HepG2 (cell line): ENCODE results near the gene PTCD1. TPM values are rescaled to one million over a fixed set of nuclear protein-coding genes. Genes with fewer than 3 reads are reported as not detected.
A peak's percentile ranks its signal among the peaks of the same experiment; 100 is the strongest.

ENCODE experiments used
- CENPT ChIP-seq: sonication (generic); formaldehyde crosslinking; IDR thresholded peaks from 2 replicates; pipeline ENCODE4 v1.8.0; 2022; ENCODE audit warnings: low read depth, mild to moderate bottlenecking, moderate library complexity, missing genetic modification reagents
- HOXA5 ChIP-seq: sonication (generic); formaldehyde crosslinking; IDR thresholded peaks from 2 replicates; pipeline ENCODE4 v1.4.0; 2020; ENCODE audit warnings: missing genetic modification reagents
- IKZF4 ChIP-seq: sonication (generic); formaldehyde crosslinking; IDR thresholded peaks from 2 replicates; pipeline ENCODE4 v1.5.1; 2020; ENCODE audit warnings: borderline replicate concordance, mild to moderate bottlenecking, low read depth, missing genetic modification reagents; ENCODE audit errors: not compliant biosample characterization
- ISL2 ChIP-seq: sonication (generic); formaldehyde crosslinking; IDR thresholded peaks from 2 replicates; pipeline ENCODE4 v1.5.0; 2020; ENCODE audit warnings: missing genetic modification reagents
- MXI1 ChIP-seq: IDR thresholded peaks from 3 replicates; pipeline ENCODE4 v1.6.1; 2012; ENCODE audit warnings: low read depth, low read length, inconsistent platforms, borderline replicate concordance
- MYC ChIP-seq: sonication (generic); formaldehyde crosslinking; IDR thresholded peaks from 2 replicates; pipeline ENCODE4 v1.9.0; 2021; ENCODE audit warnings: missing genetic modification reagents, borderline replicate concordance
- POLR2AphosphoS5 ChIP-seq: IDR thresholded peaks from 2 replicates; pipeline ENCODE4 v1.6.1; 2012; ENCODE audit warnings: low read depth, low read length
- RBFOX2 ChIP-seq: fragments of 200-400 bp; formaldehyde crosslinking; IDR thresholded peaks from 2 replicates; pipeline ENCODE4 v1.6.1; 2017; ENCODE audit warnings: low read depth, mild to moderate bottlenecking, low read length
- RNF2 ChIP-seq: fragments of 450-650 bp; conservative IDR thresholded peaks from 2 replicates; pipeline ENCODE4 v1.6.1; 2016; ENCODE audit warnings: low read depth
- ZNF30 ChIP-seq: sonication (generic); formaldehyde crosslinking; IDR thresholded peaks from 2 replicates; pipeline ENCODE4 v1.5.0; 2020; ENCODE audit warnings: mild to moderate bottlenecking, missing genetic modification reagents
- ZNF510 ChIP-seq: sonication (generic); formaldehyde crosslinking; IDR thresholded peaks from 2 replicates; pipeline ENCODE4 v1.4.0; 2020; ENCODE audit warnings: low read depth, mild to moderate bottlenecking, missing genetic modification reagents
- ZNF7 ChIP-seq: IDR thresholded peaks from 2 replicates; pipeline ENCODE4 v1.6.1; 2016; ENCODE audit warnings: missing biosample characterization, missing genetic modification reagents
- ZSCAN30 ChIP-seq: sonication (generic); formaldehyde crosslinking; IDR thresholded peaks from 2 replicates; pipeline ENCODE4 v1.5.0; 2020; ENCODE audit warnings: mild to moderate bottlenecking, missing genetic modification reagents
- polyA plus RNA-seq, 8 experiments: library from polyadenylated mRNA; depleted of rRNA in 3 of 8; stranded (reverse) in 7 of 8; unstranded in 1 of 8; fragments of >200 nt; fragmentation: Illumina TruSeq in 4 of 8; extraction: Trizol in 4 of 8; gene quantifications; 2 replicates each; pipeline versions ENCODE4 v1.2.1 to v1.2.3, GENCODE V29; 2011 to 2016; ENCODE audit warnings: low read depth in 4 of 8, missing spikeins in 1 of 8, mixed read lengths in 1 of 8; ENCODE audit not compliant: insufficient read depth in 1 of 8
- total RNA-seq, 5 experiments: library from RNA; depleted of rRNA; stranded (reverse); fragments of >200 nt; fragmentation: Illumina TruSeq; extraction: Trizol; gene quantifications; 2 replicates each; pipeline ENCODE4 v1.2.3, GENCODE V29; 2016; ENCODE audit warnings: low read depth in 1 of 5
- TF ChIP-seq, protein P1 (sequence below), 2 experiments: sonication (generic) in 1 of 2; formaldehyde crosslinking in 1 of 2; IDR thresholded peaks; 2 replicates each; pipeline versions ENCODE4 v1.4.0 to v1.6.1; 2018 to 2020; ENCODE audit warnings: missing genetic modification reagents in 2 of 2, borderline replicate concordance in 1 of 2, low read depth in 1 of 2, mild to moderate bottlenecking in 1 of 2, missing biosample characterization in 1 of 2
- TF ChIP-seq, protein P2 (sequence below): sonication (generic); formaldehyde crosslinking; IDR thresholded peaks from 2 replicates; pipeline ENCODE4 v1.4.0; 2020; ENCODE audit warnings: missing genetic modification reagents, borderline replicate concordance
- TF ChIP-seq, protein P3 (sequence below): sonication (generic); formaldehyde crosslinking; IDR thresholded peaks from 2 replicates; pipeline ENCODE4 v1.4.0; 2020; ENCODE audit warnings: missing genetic modification reagents
- TF ChIP-seq, protein P4 (sequence below): sonication (generic); formaldehyde crosslinking; IDR thresholded peaks from 2 replicates; pipeline ENCODE4 v1.4.0; 2020; ENCODE audit warnings: low read depth, mild to moderate bottlenecking, missing genetic modification reagents

The PTCD1 gene
- total and polyA plus RNA-seq, 2 of the 13 experiments (the other 11 are each of a cell fraction or from before 2014, with no cell fraction given): 3.0 to 8.4 TPM

DNA sequence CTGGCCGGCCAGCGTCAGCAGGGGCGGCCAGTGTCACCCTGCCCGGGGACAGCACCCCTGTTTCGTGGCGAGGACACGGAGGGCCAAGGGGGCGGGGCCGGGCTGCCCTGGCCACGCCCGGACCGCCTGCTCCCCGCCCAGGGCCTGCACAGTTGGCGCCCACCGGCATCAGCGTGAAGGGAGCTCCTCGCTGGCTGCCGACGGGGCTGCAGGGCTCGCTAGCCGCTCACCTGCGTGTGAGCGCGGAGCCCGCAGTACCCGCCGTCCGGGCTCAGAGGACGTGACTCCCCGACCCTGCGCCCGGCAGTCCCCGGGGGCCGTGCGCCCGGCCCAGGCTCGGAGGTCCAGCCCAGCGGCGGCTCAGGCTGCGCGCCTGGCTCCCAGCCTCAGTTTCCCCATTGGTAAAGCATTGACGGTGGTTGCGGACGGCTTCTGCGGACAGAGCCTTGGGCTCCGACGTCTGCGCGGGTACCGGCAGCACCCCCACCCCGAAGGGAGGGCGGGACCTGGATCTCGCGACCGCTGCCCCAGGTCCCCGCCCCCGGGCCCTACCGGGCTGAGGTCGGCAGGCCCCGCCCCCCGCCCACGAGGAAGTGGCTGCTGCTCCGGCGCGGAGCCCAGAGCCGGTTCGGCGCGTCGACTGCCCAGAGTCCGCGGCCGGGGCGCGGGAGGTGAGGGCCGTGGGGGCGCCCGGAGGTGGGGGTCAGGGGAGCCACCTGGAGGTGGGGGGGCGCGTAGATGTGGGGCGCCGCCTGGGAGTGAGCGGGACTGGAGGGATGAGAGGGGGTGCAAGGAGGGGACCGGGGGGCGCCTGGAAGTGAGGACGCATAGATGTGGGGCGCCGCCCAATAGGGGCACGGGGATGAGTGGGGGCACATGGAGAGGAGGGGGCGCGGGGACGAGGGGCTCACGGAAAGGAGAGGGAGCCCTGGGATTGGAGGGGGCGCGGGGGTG is 64.2 kb downstream of the PTCD1 start, which contains the start of gene ARPC1B (continued):
- TF ChIP-seq, protein P1, sequence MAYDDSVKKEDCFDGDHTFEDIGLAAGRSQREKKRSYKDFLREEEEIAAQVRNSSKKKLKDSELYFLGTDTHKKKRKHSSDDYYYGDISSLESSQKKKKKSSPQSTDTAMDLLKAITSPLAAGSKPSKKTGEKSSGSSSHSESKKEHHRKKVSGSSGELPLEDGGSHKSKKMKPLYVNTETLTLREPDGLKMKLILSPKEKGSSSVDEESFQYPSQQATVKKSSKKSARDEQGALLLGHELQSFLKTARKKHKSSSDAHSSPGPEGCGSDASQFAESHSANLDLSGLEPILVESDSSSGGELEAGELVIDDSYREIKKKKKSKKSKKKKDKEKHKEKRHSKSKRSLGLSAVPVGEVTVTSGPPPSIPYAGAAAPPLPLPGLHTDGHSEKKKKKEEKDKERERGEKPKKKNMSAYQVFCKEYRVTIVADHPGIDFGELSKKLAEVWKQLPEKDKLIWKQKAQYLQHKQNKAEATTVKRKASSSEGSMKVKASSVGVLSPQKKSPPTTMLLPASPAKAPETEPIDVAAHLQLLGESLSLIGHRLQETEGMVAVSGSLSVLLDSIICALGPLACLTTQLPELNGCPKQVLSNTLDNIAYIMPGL (CRISPR knock-in tag; IDR thresholded peaks at IDR 0.05; ENCODE audit: borderline replicate concordance in 1 of 2, low read depth in 1 of 2): peak in 1 of 2 experiments; percentile 53; a peak in 1 of 4 replicates
- TF ChIP-seq HOXA5 (CRISPR knock-in tag): no peak
- peak; percentile 76 for TF ChIP-seq RBFOX2
- peak; percentile 75 for TF ChIP-seq IKZF4 (CRISPR knock-in tag)
- peak; percentile 47; the same call in 1 of the 2 replicates for TF ChIP-seq ISL2 (CRISPR knock-in tag)
- TF ChIP-seq ZNF30 (CRISPR knock-in tag): peak; percentile 13; the same call in 1 of the 2 replicates
- TF ChIP-seq CENPT: peak; percentile 60; the same call in 1 of the 2 replicates
- TF ChIP-seq, protein P2, sequence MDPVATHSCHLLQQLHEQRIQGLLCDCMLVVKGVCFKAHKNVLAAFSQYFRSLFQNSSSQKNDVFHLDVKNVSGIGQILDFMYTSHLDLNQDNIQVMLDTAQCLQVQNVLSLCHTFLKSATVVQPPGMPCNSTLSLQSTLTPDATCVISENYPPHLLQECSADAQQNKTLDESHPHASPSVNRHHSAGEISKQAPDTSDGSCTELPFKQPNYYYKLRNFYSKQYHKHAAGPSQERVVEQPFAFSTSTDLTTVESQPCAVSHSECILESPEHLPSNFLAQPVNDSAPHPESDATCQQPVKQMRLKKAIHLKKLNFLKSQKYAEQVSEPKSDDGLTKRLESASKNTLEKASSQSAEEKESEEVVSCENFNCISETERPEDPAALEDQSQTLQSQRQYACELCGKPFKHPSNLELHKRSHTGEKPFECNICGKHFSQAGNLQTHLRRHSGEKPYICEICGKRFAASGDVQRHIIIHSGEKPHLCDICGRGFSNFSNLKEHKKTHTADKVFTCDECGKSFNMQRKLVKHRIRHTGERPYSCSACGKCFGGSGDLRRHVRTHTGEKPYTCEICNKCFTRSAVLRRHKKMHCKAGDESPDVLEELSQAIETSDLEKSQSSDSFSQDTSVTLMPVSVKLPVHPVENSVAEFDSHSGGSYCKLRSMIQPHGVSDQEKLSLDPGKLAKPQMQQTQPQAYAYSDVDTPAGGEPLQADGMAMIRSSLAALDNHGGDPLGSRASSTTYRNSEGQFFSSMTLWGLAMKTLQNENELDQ (CRISPR knock-in tag): no peak
- TF ChIP-seq ZNF510: no peak
- TF ChIP-seq POLR2AphosphoS5: peak; percentile 64
- TF ChIP-seq, protein P3, sequence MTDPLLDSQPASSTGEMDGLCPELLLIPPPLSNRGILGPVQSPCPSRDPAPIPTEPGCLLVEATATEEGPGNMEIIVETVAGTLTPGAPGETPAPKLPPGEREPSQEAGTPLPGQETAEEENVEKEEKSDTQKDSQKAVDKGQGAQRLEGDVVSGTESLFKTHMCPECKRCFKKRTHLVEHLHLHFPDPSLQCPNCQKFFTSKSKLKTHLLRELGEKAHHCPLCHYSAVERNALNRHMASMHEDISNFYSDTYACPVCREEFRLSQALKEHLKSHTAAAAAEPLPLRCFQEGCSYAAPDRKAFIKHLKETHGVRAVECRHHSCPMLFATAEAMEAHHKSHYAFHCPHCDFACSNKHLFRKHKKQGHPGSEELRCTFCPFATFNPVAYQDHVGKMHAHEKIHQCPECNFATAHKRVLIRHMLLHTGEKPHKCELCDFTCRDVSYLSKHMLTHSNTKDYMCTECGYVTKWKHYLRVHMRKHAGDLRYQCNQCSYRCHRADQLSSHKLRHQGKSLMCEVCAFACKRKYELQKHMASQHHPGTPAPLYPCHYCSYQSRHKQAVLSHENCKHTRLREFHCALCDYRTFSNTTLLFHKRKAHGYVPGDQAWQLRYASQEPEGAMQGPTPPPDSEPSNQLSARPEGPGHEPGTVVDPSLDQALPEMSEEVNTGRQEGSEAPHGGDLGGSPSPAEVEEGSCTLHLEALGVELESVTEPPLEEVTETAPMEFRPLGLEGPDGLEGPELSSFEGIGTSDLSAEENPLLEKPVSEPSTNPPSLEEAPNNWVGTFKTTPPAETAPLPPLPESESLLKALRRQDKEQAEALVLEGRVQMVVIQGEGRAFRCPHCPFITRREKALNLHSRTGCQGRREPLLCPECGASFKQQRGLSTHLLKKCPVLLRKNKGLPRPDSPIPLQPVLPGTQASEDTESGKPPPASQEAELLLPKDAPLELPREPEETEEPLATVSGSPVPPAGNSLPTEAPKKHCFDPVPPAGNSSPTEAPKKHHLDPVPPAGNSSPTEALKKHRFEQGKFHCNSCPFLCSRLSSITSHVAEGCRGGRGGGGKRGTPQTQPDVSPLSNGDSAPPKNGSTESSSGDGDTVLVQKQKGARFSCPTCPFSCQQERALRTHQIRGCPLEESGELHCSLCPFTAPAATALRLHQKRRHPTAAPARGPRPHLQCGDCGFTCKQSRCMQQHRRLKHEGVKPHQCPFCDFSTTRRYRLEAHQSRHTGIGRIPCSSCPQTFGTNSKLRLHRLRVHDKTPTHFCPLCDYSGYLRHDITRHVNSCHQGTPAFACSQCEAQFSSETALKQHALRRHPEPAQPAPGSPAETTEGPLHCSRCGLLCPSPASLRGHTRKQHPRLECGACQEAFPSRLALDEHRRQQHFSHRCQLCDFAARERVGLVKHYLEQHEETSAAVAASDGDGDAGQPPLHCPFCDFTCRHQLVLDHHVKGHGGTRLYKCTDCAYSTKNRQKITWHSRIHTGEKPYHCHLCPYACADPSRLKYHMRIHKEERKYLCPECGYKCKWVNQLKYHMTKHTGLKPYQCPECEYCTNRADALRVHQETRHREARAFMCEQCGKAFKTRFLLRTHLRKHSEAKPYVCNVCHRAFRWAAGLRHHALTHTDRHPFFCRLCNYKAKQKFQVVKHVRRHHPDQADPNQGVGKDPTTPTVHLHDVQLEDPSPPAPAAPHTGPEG (CRISPR knock-in tag): peak; percentile 38; the same call in 1 of the 2 replicates
- no peak for TF ChIP-seq ZSCAN30 (CRISPR knock-in tag)
- no peak for TF ChIP-seq ZNF7 (CRISPR knock-in tag)
- TF ChIP-seq MXI1: peak; percentile 51; the same call in 1 of the 3 replicates
- TF ChIP-seq RNF2: peak; percentile 42; the same call in 1 of the 2 replicates
- peak; percentile 19; the same call in 1 of the 2 replicates for TF ChIP-seq MYC (CRISPR knock-in tag)
- TF ChIP-seq, protein P4, sequence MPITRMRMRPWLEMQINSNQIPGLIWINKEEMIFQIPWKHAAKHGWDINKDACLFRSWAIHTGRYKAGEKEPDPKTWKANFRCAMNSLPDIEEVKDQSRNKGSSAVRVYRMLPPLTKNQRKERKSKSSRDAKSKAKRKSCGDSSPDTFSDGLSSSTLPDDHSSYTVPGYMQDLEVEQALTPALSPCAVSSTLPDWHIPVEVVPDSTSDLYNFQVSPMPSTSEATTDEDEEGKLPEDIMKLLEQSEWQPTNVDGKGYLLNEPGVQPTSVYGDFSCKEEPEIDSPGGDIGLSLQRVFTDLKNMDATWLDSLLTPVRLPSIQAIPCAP (CRISPR knock-in tag): no peak
